GM12865 (cell line): Measurements from ENCODE around the gene ATG16L2.
A peak's percentile ranks its signal among the peaks of the same experiment; 100 is the strongest.
"Not testable (repeated sequence)": the region's sequence is repeated elsewhere in the genome, so short reads cannot be mapped to it uniquely, and the experiment has no call there.

Source experiments
- DNase-seq: peaks from one replicate; pipeline ENCODE4 v3.0.0; 2010; ENCODE audit warnings: low read depth
- H3K4me3 ChIP-seq: 2 replicates; pipeline ENCODE4 v1.5.1; 2011; ENCODE audit warnings: mild to moderate bottlenecking, low read depth, low read length, control low read depth
- CTCF ChIP-seq: IDR thresholded peaks from 2 replicates; pipeline ENCODE4 v1.5.1; 2011; ENCODE audit warnings: low read length, control low read depth, low read depth, inconsistent platforms; ENCODE audit not compliant: insufficient read depth; ENCODE audit errors: missing control alignments

Gene ATG16L2

GRCh38 chr11:72792437-72793021 is 21.7 kb upstream of the ATG16L2 start:
- no peak for TF ChIP-seq CTCF
- H3K4me3 ChIP-seq = no peak overlapping the region
- DNase-seq = no peak

- H3K4me3 ChIP-seq = peak overlapping the region; percentile 44
- DNase-seq = no peak
- no peak for TF ChIP-seq CTCF
Observed at GRCh38 chr11:72793076-72793424, 21.2 kb upstream of the ATG16L2 start.

GRCh38 chr11:72793425-72794367 is 20.5 kb upstream of the ATG16L2 start, which contains the start of gene STARD10:
Gene STARD10 (minus strand): TSS chr11:72794047. CDS start chr11:72781181, 12,866 bp downstream.
- H3K4me3 ChIP-seq = peak within 1 kb of the TSS; percentile 85
- peak; percentile 97 for TF ChIP-seq CTCF

GRCh38 chr11:72798361-72798760 is 15.8 kb upstream of the ATG16L2 start:
- no peak for TF ChIP-seq CTCF
- no peak overlapping the region for H3K4me3 ChIP-seq
- no peak for DNase-seq

More at GRCh38 chr11:72793425-72794367, 20.5 kb upstream of the ATG16L2 start, which contains the start of gene STARD10:
- DNase-seq = peak; percentile 97

GRCh38 chr11:72799441-72799840 is 14.8 kb upstream of the ATG16L2 start:
- TF ChIP-seq CTCF = no peak
- DNase-seq = no peak

GRCh38 chr11:72802822-72803221 is 11.4 kb upstream of the ATG16L2 start:
- H3K4me3 ChIP-seq = no peak overlapping the region
- no peak for TF ChIP-seq CTCF
- DNase-seq = no peak

More at GRCh38 chr11:72799441-72799840, 14.8 kb upstream of the ATG16L2 start:
- H3K4me3 ChIP-seq = no peak overlapping the region

GRCh38 chr11:72805216-72805615 is 9.0 kb upstream of the ATG16L2 start:
- H3K4me3 ChIP-seq = no peak overlapping the region
- DNase-seq = no peak
- no peak for TF ChIP-seq CTCF

- not testable (repeated sequence) for H3K4me3 ChIP-seq, DNase-seq
Observed at GRCh38 chr11:72806378-72806777, 7.8 kb upstream of the ATG16L2 start.
